Bone marrow (tissue), 2 donors: ENCODE results near the gene CCDC116.
"Not testable (repeated sequence)": the region's sequence is repeated elsewhere in the genome, so short reads cannot be mapped to it uniquely, and the experiment has no call there.

Experiments used
- DNase-seq, 2 donors: peaks; one replicate each; lab custom pipeline; 2025; lab: John Stamatoyannopoulos, UW

The CCDC116 gene

DNA sequence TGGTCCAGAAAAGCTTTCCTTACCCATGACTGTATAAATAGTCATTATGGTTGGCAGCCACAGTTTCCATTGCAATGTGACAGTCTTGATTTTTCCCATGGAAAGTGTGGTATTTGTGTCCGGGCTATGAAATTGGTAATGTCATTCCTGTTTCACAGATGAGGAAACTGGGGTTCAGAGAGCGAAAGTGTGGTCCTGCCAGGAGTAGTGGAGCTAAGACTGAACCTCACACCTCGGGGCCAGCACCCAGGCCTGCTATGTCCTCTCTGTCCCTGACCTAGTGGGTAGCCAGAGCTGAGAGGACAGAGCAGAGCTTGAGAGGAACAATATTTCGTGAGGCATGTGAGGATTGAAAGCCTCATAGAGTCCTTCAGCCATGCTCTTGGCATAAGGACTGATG, 1.5 kb upstream of the CCDC116 start:
- no peak for DNase-seq

- no peak for DNase-seq
Observed at GRCh38 chr22:21632931-21633330, 371 bp downstream of the CCDC116 start.

- DNase-seq: no peak
Observed at GRCh38 chr22:21633481-21633880, 921 bp downstream of the CCDC116 start.

DNA sequence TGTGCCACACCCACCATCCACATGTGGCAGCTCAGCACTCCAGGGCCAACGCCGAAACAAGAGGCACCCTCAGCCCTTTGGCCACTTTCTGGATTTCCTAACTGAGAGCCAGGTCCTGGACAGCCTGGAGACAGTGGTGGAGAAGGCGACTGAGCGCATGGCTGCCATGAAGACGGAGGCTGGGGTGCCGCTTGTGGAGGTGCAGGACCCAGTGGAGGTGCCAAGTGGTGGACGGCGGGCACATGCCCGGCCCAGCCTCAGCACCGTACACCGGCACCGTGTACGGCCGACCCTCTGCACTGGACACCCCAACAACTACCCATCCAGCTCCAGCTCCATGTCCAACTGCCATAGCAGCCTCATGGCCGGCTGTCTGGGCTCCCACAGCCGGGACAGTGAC, 1.5 kb downstream of the CCDC116 start:
- DNase-seq: no peak

GRCh38 chr22:21634844-21635243, 2.3 kb downstream of the CCDC116 start:
- DNase-seq: no peak

GRCh38 chr22:21635771-21636510, 3.4 kb downstream of the CCDC116 start:
- no peak for DNase-seq

DNA sequence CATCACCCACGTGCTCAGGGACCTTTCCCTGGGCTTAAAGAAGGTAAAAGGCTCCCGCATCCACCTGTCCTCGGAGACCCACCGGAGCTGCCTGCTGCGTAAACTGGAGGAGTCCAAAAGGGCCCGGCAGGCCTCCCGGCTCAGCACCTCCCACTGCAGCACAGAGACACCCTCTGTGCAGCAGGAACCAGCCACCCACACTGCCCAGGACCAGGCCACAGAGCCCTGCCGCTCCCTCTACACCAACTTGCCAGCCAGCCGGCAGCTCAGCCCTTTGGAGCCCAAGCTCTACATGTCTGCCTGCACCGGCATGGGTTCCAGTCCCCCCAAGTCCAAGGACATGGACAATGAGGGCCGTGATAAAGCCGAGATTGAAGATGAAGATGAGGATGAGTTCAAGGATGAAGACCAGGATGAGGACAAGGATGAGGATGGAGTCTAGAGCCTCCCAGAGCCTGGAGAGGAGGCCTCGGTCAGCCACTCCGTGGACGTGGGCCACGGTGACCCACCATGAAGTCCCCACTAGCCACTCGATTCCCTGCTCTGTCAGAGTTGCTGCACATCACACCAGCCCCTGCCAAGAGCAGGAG, 4.2 kb downstream of the CCDC116 start:
- DNase-seq: no peak

GRCh38 chr22:21637450-21637849, 4.9 kb downstream of the CCDC116 start:
- DNase-seq: not testable (repeated sequence)

- DNase-seq: no peak
Observed at GRCh38 chr22:21639359-21639758, 6.8 kb downstream of the CCDC116 start.

GRCh38 chr22:21640810-21641209, 8.2 kb downstream of the CCDC116 start:
- no peak for DNase-seq

DNA sequence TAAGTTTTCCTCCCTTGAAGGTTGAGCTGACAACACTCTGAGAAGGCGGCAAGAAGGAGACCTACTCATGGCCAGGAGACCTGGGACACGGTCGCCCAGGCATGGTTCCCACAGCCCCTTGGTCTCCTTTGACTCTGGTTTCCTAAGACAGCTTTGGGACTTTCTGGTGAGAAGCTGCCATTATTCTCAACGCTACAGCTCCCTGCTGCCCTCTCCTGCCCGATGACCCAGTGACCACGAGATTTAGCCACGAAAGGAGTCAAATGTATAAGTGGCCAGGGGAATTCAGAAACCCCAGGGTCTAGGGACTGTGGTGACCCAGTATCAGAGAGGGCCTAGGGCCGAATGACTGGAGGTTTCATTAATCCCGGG, 8.8 kb downstream of the CCDC116 start:
- no peak for DNase-seq

DNA sequence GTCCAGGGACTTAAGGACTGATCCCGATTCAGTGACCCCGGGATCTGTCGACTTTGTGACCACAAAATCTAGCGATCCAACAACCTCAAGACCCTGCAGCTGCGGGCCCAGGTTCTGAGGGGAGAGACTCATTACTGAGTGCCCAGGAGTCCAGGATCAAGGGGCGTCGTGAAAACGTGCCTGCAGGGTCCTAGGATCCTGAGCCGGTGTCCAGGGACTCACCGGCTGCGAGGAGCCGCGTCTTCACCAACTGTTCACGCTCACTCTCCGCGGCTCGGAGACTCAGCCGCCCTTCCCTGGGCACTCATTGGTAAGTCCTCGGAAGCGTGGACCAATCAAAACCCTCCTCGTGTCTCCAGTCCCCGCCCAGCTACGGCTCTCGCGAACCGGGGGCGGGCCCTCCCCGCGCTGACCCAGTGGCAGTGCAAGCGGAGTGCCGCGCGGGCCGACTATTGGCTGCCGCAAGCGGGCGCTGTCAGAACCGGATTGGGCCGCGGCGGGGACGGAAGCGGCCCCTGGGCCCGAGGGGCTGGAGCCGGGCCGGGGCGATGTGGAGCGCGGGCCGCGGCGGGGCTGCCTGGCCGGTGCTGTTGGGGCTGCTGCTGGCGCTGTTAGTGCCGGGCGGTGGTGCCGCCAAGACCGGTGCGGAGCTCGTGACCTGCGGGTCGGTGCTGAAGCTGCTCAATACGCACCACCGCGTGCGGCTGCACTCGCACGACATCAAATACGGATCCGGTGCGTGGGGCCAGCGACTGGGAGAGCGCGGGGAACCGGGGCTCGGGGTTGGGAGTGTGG, 9.4 kb downstream of the CCDC116 start, which contains the start of gene SDF2L1:
Gene SDF2L1, plus strand, starts transcription at position 514 of the 795 bp plus-strand sequence. Its CDS starts 35 bp downstream, at position 549.
- peak; percentile 88 to 95 for DNase-seq

DNA sequence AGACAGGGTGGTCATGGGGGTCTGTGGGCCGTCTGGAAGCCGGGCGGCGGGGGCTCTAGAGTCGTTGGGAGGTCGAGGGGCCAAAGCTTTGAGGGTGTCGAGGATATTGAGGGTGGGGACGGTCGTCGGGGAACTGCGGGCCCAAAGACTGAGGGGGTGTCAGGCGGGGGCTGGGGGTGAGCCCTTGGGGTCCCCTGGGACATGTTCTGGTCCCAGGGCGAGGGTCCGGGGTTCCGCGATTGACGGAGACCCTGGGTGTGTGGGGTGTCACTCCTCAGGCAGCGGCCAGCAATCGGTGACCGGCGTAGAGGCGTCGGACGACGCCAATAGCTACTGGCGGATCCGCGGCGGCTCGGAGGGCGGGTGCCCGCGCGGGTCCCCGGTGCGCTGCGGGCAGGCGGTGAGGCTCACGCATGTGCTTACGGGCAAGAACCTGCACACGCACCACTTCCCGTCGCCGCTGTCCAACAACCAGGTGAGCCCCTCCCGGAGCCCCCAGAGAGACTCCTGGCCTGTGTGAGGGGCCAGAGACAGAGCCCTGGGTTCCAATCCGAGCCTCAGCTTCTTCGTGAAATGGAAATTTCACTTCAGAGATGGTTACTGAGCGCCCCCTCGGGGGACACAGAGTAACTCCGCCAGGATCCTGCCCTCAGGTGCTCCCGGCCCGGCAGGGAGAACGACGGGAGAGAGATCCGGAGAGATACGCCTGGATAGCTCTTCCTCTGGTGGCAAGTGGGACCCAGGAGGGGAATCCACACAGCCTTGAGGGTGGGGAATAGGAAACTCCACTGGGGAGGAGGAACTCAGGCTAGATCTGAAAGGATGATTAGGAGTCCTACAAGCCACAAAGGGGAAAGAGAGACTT, 10.3 kb downstream of the CCDC116 start:
- peak; percentile 25 to 27 for DNase-seq

- no peak for DNase-seq
Observed at GRCh38 chr22:21643533-21644357, 11.2 kb downstream of the CCDC116 start.

- DNase-seq: not testable (repeated sequence)
Observed at GRCh38 chr22:21645513-21645912, 13.0 kb downstream of the CCDC116 start.

GRCh38 chr22:21646608-21647590, 14.3 kb downstream of the CCDC116 start:
- DNase-seq: peak; percentile 23 to 71

DNA sequence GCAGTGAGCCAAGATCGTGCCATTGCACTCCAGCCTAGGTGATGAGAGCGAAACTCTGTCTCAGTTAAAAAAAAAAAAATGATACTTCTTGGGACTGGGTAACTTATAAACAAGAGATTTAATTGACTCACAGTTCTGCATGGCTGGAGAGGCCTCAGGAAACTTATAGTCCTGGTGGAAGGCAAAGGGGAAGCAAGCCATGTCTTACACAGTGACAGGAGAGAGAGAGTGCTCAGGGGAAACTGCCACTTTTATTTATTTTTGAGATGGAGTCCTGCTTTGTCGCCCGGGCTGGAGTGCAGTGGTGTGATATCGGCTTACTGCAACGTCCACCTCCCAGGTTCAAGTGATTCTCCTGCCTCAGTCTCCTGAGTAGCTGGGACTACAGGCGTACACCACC, 17.7 kb downstream of the CCDC116 start:
- no peak for DNase-seq

GRCh38 chr22:21650823-21651520, 18.4 kb downstream of the CCDC116 start:
- no peak for DNase-seq

DNA sequence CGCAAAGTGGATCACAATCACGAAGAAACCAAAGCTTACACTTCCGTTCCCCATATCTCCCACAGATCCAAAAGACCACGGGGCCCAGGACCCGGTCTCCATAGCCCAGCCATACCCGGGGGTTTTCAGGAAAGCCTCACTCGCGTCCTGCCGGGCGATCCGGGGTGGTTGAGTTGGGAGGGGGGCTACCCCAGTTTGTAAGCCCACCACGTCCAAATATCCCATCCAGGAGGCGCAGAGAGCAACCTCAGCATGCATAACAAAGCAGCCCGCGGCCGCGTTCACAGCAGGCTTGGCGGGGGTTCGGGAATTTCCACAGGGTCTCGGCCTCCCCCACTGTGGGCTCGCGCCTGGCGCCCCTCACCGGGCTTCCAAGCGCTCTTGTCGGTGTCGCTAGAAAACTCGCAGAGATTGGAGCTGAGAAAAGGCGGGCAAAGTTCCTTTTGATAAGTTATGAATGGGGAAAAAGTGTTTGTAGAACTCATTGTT, 19.0 kb downstream of the CCDC116 start:
- DNase-seq: no peak
